HG02943 (cell line): ENCODE measurements around the gene WBP1.

Experiments
- ATAC-seq: cut with Tn5 transposase; IDR thresholded peaks from one replicate; pipeline ENCODE4 v1.9.1; 2021; ENCODE audit warnings: mild to moderate bottlenecking, low read depth, moderate library complexity; ENCODE audit not compliant: unreplicated experiment

Gene WBP1

GRCh38 chr2:74501335-74502071, 43.3 kb downstream of the WBP1 start:
- no peak for ATAC-seq

- ATAC-seq, result no peak
Measured at GRCh38 chr2:74502147-74502719, 44.0 kb downstream of the WBP1 start.

- no peak for ATAC-seq
Measured at GRCh38 chr2:74502720-74503505, 44.7 kb downstream of the WBP1 start.

- ATAC-seq, result no peak
Measured at GRCh38 chr2:74503506-74504475, 45.6 kb downstream of the WBP1 start.

- no peak for ATAC-seq
Measured at GRCh38 chr2:74504591-74504990, 46.4 kb downstream of the WBP1 start.

GRCh38 chr2:74505448-74506246, 47.4 kb downstream of the WBP1 start:
- no peak for ATAC-seq

- peak; percentile 86 for ATAC-seq
Measured at GRCh38 chr2:74507145-74507925, 49.1 kb downstream of the WBP1 start, which contains the start of gene PCGF1. PCGF1 (minus strand) TSS chr2:74507695; CDS start chr2:74507668, 27 bp downstream.

GRCh38 chr2:74507926-74508520, 49.8 kb downstream of the WBP1 start:
- peak; percentile 10 for ATAC-seq

- ATAC-seq, result no peak
Measured at GRCh38 chr2:74510272-74510671, 52.0 kb downstream of the WBP1 start.
